IMR-90 (cell line): ENCODE results near the gene P2RY2.

Experiments
- CEBPB ChIP-seq: IDR thresholded peaks from 2 replicates; pipeline ENCODE4 v1.6.1; 2012; ENCODE audit warnings: low read depth, low read length, improper control_type of control experiment
- CTCF ChIP-seq: conservative IDR thresholded peaks from 2 replicates; pipeline ENCODE4 v1.5.1; 2012; ENCODE audit warnings: mild to moderate bottlenecking, low read depth, low read length, improper control_type of control experiment
- FOS ChIP-seq: fragments of 150-350 bp; IDR thresholded peaks from 2 replicates; pipeline ENCODE4 v1.6.1; 2016; ENCODE audit warnings: low read depth, low read length
- MAFK ChIP-seq: IDR thresholded peaks from 2 replicates; pipeline ENCODE4 v1.6.1; 2012; ENCODE audit warnings: low read depth, low read length, improper control_type of control experiment
- MXI1 ChIP-seq: IDR thresholded peaks from 2 replicates; pipeline ENCODE4 v1.6.1; 2012; ENCODE audit warnings: low read depth, mild to moderate bottlenecking, low read length, moderate library complexity, borderline replicate concordance
- POLR2A ChIP-seq: IDR thresholded peaks from 2 replicates; pipeline ENCODE4 v1.6.1; 2012; ENCODE audit warnings: mild to moderate bottlenecking, low read depth, low read length
- RAD21 ChIP-seq: IDR thresholded peaks from 2 replicates; pipeline ENCODE4 v1.6.1; 2012; ENCODE audit warnings: low read length, improper control_type of control experiment
- RFX5 ChIP-seq: IDR thresholded peaks from 2 replicates; pipeline ENCODE4 v1.8.0; 2012; ENCODE audit warnings: low read depth, mild to moderate bottlenecking, low read length, moderate library complexity
- SMC3 ChIP-seq: fragments of 150-350 bp; IDR thresholded peaks from 2 replicates; pipeline ENCODE4 v1.6.1; 2016; ENCODE audit warnings: low read depth, mild to moderate bottlenecking, antibody characterized with exemption, low read length, moderate library complexity
- USF2 ChIP-seq: fragments of 150-350 bp; IDR thresholded peaks from 2 replicates; pipeline ENCODE4 v1.6.1; 2017; ENCODE audit warnings: mild to moderate bottlenecking, antibody characterized with exemption, low read length, low read depth

- TF ChIP-seq MAFK (no peak), CTCF (peak; percentile 90), SMC3 (peak; percentile 85), CEBPB (no peak), MXI1 (no peak), RAD21 (peak; percentile 91), POLR2A (peak; percentile 47; the same call in 1 of the 2 replicates), USF2 (no peak), RFX5 (no peak), FOS (no peak)
These were observed 24.4 kb downstream of the P2RY2 start for GRCh38 chr11:73242251-73243092.
